Embryonic facial prominence (tissue), 1 donor: ENCODE results near the gene FCGR2B.
"Not testable (repeated sequence)": the region's sequence is repeated elsewhere in the genome, so short reads cannot be mapped to it uniquely, and the experiment has no call there.

Experiments used
- DNase-seq: peaks from one replicate; pipeline ENCODE4 v3.0.0-alpha.2; 2016; ENCODE audit errors: extremely low spot score

FCGR2B gene

GRCh38 chr1:161706113-161706481 lies 43.2 kb downstream of the FCGR2B start:
- no peak for DNase-seq

- DNase-seq: no peak
These were observed 43.8 kb downstream of the FCGR2B start, which contains the start of gene FCRLA for GRCh38 chr1:161706482-161707347. FCRLA (plus strand) TSS chr1:161707229; CDS start chr1:161707265, 36 bp downstream.

- DNase-seq: no peak
These were observed 44.6 kb downstream of the FCGR2B start for GRCh38 chr1:161707503-161707902.

GRCh38 chr1:161709373-161709772 lies 46.4 kb downstream of the FCGR2B start:
- DNase-seq: no peak

- DNase-seq: no peak
These were observed 47.6 kb downstream of the FCGR2B start for GRCh38 chr1:161710560-161710959.

GRCh38 chr1:161718559-161719324 lies 55.8 kb downstream of the FCGR2B start:
- DNase-seq: no peak

GRCh38 chr1:161719325-161719611 lies 56.3 kb downstream of the FCGR2B start:
- DNase-seq: no peak

GRCh38 chr1:161720422-161720821 lies 57.5 kb downstream of the FCGR2B start:
- DNase-seq: no peak

- no peak for DNase-seq
These were observed 58.2 kb downstream of the FCGR2B start, which contains the start of gene FCRLB for GRCh38 chr1:161720956-161721737. FCRLB (plus strand) TSS chr1:161721544; CDS start chr1:161722673, 1,129 bp downstream.

DNA sequence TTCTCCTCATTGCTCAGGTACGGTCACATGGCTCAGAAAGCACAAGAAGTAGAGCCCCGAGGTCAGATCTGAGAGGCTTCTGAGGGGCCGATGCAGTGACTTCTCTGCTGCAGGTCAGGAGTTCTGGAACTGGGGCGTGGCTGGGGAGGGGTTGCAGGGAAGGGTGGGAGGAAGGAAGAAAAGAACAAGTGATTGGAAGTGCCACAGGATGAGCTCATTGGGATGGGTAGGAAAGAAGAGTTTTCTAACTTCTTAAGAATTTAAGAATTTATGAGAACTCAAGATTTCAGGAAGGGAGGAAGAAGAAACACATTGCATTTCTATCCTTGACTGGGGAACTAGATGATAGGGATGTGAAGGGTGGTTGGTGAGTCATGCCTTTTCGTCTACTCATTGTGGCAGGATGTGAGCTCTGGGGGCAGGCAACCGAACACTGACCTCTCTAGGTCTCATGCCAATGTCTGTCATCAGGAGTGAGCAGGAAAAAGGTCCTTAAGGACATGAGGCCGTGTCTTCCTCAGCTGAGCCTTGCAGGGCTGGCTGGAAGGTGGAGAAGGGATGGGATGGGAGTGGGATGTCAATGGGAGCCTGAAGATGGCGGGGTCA lies 58.9 kb downstream of the FCGR2B start:
- DNase-seq: no peak

DNA sequence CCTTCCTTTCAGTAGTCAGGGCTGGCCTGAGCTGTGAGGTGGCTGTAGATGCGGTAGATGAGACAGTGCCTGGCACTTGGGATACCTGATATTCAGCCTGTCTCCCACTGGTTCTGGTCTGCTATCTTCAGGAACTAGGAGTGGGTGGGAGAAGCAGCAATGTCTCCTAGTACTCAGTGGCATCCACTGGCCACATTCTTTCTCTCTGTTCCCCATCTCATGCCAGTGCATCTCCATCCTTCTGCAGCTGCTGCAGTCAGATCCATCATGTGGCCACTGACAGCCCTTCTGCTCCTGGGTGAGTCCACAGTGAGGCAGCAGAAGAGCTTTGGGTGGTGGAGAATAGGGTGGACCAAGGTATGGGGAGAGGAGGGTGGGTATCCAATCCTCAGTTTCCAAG lies 59.5 kb downstream of the FCGR2B start:
- DNase-seq: no peak

GRCh38 chr1:161723459-161724141 lies 60.7 kb downstream of the FCGR2B start:
- DNase-seq: no peak

DNA sequence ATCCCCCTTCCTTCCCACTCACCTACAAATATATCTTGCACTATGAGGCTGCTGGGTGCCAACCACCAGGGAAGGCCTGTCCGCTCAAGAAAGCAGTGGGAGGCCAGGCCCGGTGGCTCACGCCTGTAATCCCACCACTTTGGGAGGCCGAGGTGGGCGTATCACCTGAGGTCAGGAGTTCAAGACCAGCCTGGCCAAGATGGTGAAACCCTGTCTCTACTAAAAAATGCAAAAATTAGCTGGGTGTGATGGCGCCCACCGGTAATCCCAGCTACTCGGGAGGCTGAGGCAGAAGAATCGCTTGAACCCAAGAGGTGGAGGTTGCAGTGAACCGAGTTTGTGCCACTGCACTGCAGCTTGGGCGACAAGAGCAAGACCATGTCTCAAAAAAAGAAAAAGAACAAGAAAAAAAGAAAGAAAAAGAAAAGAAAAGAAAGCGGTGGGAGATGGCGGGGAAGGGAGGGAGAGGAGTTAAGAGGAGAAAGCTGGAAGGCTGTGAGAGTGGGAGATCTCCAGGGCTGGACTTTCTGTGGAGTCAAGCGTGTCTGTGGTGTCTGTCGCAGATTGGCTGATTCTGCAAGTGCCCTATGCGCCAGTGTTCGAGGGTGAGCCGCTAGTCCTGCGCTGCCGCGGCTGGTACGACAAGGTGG lies 62.4 kb downstream of the FCGR2B start:
- DNase-seq: not testable (repeated sequence)

DNA sequence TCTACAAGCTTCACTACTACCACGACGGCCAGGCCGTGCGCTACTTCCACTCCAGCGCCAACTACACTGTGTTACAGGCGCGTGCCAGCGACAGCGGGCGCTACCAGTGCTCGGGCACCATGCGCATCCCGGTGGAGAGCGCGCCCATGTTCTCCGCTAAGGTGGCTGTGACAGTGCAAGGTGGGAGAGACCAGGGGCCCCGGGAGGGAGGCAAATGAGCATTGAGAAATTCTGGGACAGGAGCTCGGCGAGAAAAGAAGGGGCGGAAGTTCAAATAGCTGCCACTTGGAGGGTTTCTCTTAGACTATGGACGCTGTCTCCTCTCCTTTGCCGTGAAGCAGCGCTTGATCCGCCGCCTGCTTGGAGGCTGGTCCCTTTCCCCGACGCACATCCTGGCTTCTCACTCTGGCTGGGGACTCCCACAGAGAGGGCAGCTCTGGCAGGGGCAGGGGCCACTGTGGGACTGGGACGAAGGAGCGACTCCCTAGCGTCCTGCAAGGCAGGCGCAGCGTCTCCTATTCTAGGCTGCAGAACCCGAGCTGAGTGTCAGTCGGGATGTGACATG lies 63.0 kb downstream of the FCGR2B start:
- peak; percentile 28 for DNase-seq

DNA sequence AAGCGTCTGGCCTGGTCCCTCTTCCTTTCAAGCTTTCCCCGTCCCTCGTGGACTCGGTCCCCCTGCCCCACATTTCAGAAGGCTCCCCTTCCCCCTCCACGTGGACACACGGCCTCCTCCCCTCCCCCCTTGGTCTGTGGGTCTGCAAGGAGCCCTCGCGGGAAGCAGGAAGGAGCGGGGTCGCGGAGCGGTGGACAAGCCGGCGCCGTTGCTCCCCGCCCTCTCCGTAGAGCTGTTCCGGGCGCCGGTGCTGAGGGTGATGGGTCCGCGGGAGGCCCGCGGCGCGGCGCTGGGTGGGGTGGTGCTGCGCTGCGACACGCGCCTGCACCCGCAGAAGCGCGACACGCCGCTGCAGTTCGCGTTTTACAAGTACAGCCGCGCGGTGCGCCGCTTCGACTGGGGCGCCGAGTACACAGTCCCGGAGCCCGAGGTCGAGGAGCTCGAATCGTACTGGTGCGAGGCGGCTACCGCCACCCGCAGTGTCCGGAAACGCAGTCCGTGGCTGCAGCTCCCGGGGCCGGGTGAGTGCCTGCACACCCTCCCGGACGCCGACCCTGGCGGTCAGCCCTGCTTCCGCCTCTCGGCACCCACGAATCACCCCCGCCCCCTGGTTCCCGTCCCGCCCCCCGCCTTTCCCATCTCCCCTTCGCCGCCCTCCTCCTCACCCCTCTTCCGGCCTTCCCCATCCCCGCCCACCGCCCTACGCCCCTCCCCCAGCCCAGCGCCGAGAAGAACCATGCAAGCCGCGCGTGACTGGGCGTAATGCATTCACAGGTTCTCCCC lies 63.7 kb downstream of the FCGR2B start:
- DNase-seq: peak; percentile 73

- no peak for DNase-seq
These were observed 64.4 kb downstream of the FCGR2B start for GRCh38 chr1:161727256-161727924.
